GM21447 (cell line): ENCODE results near the gene CRTC3.
"Not testable (repeated sequence)": the region's sequence is repeated elsewhere in the genome, so short reads cannot be mapped to it uniquely, and the experiment has no call there.

Experiments used
- ATAC-seq: cut with Tn5 transposase; IDR thresholded peaks from one replicate; pipeline ENCODE4 v1.9.1; 2021; ENCODE audit not compliant: unreplicated experiment

The CRTC3 gene

DNA sequence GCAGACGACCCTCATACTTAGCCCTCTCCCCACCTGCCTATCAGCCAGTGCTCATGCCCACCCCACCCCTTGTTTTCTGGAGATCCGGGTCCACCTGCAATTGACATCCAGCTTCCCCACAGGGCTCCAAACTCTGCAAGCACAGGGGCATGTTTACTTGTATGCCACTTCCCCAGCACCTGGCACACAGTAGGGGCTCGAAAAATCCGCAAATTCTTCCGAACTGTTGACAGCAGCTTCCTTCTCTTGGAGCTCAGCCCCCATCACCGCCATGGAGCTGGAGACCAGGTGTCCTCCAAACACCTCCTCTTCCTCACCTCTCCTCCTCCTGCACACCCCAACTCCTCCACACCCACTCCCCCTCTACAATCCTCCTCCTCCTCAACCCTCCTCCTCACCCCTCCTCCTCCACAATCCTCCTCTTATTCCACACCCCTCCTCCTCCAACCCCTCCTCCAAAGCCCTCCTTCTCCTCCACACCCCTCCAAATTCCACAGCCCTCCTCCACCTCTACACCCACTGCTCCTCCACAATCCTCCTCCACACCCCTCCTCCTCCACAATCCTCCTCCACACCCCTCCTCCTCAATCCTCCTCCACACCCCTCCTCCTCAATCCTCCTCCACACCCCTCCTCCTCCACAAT, 117.1 kb downstream of the CRTC3 start:
- ATAC-seq = no peak

DNA sequence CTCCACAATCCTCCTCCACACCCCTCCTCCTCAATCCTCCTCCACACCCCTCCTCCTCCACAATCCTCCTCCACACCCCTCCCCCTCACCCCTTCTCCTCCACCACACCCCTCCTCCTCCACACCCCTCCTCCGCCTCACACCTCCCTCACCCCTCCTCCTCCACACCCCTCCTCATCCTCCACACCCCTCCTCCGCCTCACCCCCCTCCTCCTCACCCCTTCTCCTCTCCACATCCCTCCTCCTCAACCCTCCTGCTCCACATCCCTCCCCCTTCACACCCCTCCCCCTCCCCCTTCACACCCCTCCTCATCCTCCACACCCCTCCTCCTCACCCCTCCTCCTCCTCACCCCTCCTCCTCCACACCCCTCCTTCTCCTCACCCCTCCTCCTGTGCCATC, 117.6 kb downstream of the CRTC3 start:
- ATAC-seq = no peak

- ATAC-seq = peak; percentile 60
Observed at GRCh38 chr15:90648137-90649070, 118.7 kb downstream of the CRTC3 start.

DNA sequence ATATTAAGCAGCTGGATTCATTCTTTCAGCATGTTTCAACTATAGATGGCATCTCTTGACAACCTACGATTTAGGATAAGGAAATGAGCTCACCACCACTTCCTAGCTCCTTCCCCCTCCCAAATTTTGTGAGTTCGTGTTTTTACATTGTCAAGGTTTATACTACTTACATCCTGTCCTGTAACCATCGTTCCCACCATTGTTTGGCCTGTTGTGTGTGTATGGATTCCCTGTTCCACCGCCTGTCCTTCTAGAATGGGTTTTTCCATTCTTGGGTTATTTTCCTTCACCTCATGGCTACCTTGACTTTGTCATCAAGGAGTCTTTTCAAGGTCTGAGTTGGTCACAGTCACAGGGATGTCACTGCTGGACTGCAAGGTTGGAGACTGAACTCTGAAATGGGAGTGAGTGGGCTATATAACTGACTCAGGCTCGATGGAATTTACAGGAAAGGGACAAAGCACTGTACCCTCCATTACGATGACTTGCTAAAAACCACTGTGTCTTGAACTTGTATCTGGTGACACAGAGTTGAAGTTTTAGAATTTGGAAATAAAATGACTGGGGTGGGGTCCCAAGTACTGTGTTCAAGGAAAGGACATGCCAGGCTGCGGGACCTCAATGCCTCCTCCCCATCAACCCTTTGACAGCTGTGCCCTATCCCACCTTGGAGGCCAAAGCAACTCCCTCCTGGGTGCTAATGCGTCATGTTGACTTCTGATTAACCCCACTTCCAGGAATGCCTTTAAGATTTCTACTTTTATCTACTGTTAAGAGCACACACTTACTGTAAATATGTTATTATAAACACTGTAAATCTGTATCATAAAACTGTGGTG, 120.6 kb downstream of the CRTC3 start:
- no peak for ATAC-seq

DNA sequence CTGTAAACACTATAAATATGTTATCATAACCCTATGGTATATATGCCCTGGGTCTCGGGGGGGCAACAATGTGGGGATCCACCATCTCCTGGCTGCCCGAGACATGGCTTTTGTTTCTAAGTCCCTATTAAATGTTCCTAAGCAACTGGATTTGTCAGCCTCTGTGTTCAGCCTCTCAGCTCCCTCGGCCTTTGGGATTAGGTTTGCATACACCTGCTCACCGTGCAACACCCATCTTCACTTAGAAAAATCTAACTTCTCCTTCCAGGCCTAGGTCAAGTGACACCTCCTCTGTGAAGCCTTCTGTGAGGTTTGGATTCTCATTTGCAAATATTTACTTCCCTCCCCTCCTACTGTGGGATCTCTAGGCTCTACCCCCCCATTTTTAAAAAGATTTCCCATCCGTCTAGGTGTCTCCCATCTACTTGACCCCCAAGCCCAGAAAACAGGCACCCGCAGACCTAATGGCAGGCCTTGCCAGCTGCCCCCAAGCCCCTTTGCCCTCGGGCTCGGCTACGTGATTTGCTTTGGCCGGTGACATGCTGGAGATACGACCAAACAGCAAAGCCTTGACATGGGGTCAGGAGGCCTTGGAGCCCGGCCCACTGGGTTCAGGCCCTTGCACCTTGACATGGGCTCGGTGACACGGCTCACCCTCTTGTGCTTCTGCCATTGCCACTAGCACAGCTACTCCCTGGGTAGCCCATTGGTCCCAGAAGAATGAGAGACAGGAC, 121.4 kb downstream of the CRTC3 start:
- ATAC-seq = no peak

GRCh38 chr15:90654233-90655136, 124.8 kb downstream of the CRTC3 start:
- no peak for ATAC-seq

DNA sequence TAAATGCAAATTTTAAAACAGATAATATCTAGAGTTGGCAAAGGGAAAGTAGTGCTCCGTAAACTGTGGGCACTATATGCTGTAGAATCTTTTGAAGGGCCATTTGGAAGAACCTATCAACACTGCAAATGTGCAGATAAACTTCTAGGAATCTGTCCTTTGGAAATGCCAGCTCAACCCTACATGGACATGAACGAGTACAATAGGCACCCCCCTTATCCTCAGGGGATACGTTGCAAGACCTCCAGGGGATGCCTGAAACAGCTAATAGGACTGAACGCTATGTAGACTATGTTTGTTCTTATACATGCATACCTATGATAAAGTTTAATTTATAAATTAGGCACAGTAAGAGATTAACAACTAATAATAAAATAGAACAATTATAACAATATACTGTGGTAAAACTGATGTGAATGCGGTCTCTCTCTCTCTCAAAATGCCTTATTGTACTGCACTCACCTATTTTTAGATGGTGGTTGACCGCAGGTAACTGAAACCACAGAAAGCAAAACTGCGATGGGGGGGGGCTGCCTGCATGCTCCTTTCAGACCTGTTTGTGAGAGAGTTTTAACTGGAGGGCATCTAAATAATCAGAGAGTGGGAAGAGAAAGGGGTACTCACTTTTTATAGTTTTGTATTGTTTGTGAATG, 127.9 kb downstream of the CRTC3 start:
- ATAC-seq = not testable (repeated sequence)

DNA sequence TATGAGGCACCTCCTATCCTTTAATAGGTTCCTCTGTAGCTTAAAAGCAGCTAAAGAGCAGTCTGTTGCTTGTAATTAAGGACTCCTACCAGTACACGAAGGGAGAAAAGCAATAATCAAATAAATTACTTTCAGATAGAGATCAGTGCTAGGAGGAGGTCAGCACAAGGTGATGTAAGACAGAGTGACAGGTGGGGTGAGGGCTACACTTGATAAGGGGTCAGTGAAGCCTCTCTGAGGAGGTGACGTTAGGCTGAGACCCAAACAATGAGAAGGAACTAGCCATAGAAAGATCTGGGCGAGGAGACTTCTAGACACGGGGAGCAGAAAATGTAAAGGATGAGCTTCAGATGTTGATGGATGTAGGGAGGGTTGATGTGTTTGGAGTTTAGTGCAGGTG, 129.8 kb downstream of the CRTC3 start:
- ATAC-seq = no peak

DNA sequence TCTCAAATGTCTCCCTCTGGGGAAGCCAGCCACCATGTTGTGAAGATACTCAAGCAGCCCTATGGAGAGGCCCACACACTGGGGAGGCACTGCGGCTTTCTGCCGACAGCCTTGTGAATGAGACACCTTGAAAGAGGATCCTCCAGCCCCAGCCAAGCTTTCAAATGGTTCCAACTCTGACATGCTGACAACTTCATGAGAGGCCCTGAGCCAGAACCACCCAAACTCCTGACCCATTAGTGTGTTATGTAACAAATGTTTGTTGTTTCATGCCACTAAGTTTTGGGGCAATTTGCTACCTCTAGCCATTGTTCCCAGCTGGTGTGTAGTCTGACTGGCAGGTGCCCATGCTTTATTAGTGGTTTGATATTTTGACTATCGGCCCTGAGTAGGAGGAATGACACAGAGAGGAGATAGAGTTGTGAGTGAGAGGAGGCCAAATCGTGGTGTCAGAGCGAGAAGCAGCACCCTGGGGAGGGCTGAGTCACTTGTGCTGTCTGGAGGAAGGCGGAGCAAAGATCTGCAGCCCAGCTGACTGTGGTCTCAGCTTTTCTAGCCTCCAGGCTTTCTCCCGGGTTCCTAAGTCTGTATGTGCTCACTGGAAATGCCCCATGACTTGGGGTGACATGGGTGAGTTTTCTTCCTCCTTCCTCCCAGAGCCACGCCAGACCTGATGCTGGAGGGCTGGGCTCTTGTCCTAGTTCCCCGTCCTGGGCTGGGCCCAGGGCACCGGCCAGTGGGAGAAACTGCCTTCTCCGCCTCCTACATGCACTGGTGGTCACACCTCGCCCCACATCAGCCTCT, 130.7 kb downstream of the CRTC3 start:
- peak; percentile 70 for ATAC-seq

GRCh38 chr15:90660999-90661330, 131.2 kb downstream of the CRTC3 start:
- ATAC-seq = not testable (repeated sequence)

- not testable (repeated sequence) for ATAC-seq
Observed at GRCh38 chr15:90664081-90664461, 134.3 kb downstream of the CRTC3 start.

GRCh38 chr15:90664650-90665287, 135.0 kb downstream of the CRTC3 start:
- ATAC-seq = peak; percentile 5

DNA sequence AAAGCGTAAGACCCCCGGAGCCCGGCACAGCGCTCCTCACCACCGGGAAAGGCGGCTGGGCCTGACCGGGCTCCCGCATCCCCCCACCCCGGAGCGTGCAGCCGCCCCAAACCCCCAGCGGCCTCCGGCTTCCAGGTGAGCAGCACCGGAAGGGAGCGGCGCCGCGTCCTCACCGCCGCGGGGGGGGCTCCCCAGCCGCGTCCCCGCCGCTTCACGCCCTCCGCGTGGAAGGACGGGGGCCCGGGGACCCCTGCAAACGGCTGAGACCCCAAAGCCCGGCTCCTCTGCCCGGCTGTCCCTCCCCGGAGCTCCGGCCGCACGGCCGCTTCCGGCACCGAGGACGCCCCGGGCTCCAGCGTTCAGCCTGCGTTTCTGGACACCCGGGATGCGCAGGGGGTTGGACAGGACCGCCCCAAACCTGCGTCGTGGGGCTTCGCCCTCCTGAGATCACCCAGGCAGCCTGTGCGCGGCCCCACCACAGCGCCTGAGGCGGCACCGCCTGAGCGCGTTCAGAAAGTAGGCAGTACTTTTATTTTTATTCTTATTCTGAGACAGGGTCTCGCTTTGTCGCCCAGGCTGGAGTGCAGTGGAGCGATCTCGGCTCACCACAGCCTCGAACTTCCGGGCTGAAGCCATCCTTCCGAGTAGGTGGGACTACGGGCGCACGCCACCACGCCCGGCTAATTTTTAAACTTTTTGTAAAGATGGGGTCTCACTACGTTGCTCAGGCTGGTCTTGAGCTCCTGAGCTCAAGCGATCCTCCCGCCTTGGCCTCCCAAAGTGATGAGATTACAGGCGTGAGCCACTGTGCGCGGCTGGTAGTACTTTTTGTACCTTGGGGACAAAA, 135.8 kb downstream of the CRTC3 start:
- peak; percentile 48 for ATAC-seq

DNA sequence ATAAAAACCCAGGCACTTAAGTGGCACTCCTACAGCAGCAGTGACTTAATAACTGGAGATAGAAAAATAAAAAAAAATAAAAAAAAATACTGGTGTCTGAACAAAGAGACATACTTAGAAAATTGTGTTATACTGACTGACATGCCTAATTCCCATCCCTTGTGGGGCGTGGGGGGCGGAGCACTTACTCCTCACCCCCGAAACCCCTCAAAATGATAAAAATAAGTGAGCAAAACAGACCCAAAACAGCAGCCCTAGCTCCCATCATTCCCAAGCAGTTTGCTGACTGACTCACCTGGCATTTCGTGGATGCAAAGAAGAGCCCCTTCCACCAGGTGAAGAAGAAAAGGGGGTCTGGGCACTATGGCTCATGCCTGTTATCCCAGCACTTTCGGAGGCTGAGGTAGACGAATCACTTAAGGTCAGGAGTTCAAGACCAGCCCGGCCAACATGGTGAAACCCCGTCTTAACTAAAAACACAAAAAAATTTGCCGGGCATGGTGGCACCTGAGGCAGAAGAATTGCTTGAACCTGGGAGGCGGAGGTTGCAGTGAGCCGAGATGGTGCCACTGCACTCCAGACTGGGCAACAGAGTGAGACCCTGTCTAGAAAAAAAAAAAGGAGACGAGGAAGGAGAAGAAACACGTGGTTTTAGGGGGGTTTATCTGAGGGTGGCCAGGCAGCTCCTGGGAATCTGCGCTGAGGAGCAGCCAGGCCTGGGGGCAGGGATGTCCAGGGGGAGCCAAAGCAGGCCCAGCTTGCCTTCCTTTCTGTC, 136.6 kb downstream of the CRTC3 start:
- ATAC-seq = no peak

DNA sequence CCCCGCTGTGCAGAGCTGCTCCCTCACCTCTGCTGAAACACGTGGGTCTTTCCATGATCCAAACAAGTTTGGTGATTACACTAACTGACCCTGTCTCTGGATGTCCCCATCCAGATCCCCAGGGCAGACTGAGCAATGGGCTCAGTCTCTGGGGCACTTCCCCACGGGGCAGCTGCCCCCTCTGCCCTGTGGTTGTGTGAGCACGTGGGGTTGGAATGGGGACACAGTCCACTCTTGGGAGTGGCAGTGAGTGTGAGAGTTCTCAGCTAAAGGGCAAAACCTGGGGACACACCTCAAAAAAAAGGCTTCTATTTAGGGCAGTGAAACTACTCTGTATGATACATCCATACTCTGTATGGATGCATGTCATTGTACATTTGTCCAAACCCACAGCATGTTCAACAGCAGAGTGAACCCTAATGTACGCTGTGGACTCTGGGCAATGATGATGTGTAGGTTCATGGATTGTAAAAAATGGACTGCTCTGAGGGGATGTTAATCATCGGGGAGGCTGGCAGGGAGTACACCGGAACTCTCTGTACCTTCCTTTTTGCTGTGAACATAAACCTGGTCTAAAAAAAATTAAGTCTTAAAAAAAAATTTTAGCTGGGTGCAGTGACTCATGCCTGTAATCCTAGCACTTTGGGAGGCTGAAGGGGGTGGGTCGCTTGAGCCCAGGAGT, 137.5 kb downstream of the CRTC3 start:
- ATAC-seq = no peak
